Adrenal gland (tissue), 5 donors: Measurements from ENCODE around the gene OLIG1.

Experiments
- POLR2A ChIP-seq, 2 donors: fragments of 450-650 bp; IDR thresholded peaks; one replicate each; pipeline ENCODE4 v1.6.1; 2017; ENCODE audit warnings: antibody characterized with exemption in 2 of 2, mild to moderate bottlenecking in 2 of 2, moderate library complexity in 1 of 2
- TF ChIP-seq, protein P1 (sequence below), 6 experiments: fragments of 450-650 bp in 4 of 6; fragments of 200-600 bp in 2 of 6; sonication (generic) in 1 of 6; IDR thresholded peaks; 1 replicate in 5 of 6; 2 replicates in 1 of 6; pipeline versions ENCODE4 v1.5.1 to v1.8.0; 2016 to 2021; ENCODE audit warnings: antibody characterized with exemption in 6 of 6, mild to moderate bottlenecking in 2 of 6, moderate library complexity in 1 of 6
- donor health status: DM: no; HTN: no; CAD: no.

DNA sequence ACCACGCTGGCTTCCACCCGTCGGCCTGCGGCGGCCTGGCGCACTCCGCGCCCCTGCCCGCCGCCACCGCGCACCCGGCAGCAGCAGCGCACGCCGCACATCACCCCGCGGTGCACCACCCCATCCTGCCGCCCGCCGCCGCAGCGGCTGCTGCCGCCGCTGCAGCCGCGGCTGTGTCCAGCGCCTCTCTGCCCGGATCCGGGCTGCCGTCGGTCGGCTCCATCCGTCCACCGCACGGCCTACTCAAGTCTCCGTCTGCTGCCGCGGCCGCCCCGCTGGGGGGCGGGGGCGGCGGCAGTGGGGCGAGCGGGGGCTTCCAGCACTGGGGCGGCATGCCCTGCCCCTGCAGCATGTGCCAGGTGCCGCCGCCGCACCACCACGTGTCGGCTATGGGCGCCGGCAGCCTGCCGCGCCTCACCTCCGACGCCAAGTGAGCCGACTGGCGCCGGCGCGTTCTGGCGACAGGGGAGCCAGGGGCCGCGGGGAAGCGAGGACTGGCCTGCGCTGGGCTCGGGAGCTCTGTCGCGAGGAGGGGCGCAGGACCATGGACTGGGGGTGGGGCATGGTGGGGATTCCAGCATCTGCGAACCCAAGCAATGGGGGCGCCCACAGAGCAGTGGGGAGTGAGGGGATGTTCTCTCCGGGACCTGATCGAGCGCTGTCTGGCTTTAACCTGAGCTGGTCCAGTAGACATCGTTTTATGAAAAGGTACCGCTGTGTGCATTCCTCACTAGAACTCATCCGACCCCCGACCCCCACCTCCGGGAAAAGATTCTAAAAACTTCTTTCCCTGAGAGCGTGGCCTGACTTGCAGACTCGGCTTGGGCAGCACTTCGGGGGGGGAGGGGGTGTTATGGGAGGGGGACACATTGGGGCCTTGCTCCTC is 42.3 kb upstream of the OLIG1 start:
- TF ChIP-seq, protein P1, sequence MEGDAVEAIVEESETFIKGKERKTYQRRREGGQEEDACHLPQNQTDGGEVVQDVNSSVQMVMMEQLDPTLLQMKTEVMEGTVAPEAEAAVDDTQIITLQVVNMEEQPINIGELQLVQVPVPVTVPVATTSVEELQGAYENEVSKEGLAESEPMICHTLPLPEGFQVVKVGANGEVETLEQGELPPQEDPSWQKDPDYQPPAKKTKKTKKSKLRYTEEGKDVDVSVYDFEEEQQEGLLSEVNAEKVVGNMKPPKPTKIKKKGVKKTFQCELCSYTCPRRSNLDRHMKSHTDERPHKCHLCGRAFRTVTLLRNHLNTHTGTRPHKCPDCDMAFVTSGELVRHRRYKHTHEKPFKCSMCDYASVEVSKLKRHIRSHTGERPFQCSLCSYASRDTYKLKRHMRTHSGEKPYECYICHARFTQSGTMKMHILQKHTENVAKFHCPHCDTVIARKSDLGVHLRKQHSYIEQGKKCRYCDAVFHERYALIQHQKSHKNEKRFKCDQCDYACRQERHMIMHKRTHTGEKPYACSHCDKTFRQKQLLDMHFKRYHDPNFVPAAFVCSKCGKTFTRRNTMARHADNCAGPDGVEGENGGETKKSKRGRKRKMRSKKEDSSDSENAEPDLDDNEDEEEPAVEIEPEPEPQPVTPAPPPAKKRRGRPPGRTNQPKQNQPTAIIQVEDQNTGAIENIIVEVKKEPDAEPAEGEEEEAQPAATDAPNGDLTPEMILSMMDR (IDR thresholded peaks at IDR 0.05): no peak
- TF ChIP-seq POLR2A (IDR thresholded peaks at IDR 0.05): no peak
